ENCODE measurements around the gene UROS.

The UROS gene

GRCh38 chr10:125838802-125839575 lies 15.9 kb upstream of the UROS start:
- no peak for TF ChIP-seq CTCF (IDR thresholded peaks at IDR 0.05; ENCODE audit: low read depth, low read length, missing control alignments)
- DNase-seq (ENCODE audit: extremely low read depth, low read depth): no peak
- no peak overlapping the region for H3K4me3 ChIP-seq (replicated peaks; ENCODE audit: low read depth, low read length)

GRCh38 chr10:125836746-125837145 lies 13.7 kb upstream of the UROS start:
- H3K4me3 ChIP-seq (replicated peaks; ENCODE audit: low read depth, low read length): no peak overlapping the region
- DNase-seq (ENCODE audit: extremely low read depth, low read depth): no peak
- no peak for TF ChIP-seq CTCF (IDR thresholded peaks at IDR 0.05; ENCODE audit: low read depth, low read length, missing control alignments)

GRCh38 chr10:125828311-125828710 lies 5.3 kb upstream of the UROS start:
- H3K4me3 ChIP-seq (replicated peaks; ENCODE audit: low read depth, low read length): no peak overlapping the region
- no peak for TF ChIP-seq CTCF (IDR thresholded peaks at IDR 0.05; ENCODE audit: low read depth, low read length, missing control alignments)
- no peak for DNase-seq (ENCODE audit: extremely low read depth, low read depth)

GRCh38 chr10:125827133-125827532 lies 4.1 kb upstream of the UROS start:
- TF ChIP-seq CTCF (IDR thresholded peaks at IDR 0.05; ENCODE audit: low read depth, low read length, missing control alignments): no peak
- DNase-seq (ENCODE audit: extremely low read depth, low read depth): no peak
- H3K4me3 ChIP-seq (replicated peaks; ENCODE audit: low read depth, low read length): no peak overlapping the region

GRCh38 chr10:125824736-125825135 lies 1.7 kb upstream of the UROS start:
- peak; percentile 11 for DNase-seq (ENCODE audit: extremely low read depth, low read depth)
- no peak for TF ChIP-seq CTCF (IDR thresholded peaks at IDR 0.05; ENCODE audit: low read depth, low read length, missing control alignments)
- peak overlapping the region; percentile 97 for H3K4me3 ChIP-seq (replicated peaks; ENCODE audit: low read depth, low read length)

- H3K4me3 ChIP-seq (replicated peaks; ENCODE audit: low read depth, low read length): peak overlapping the region; percentile 97
- no peak for TF ChIP-seq CTCF (IDR thresholded peaks at IDR 0.05; ENCODE audit: low read depth, low read length, missing control alignments)
- DNase-seq (ENCODE audit: extremely low read depth, low read depth): no peak
Observed at GRCh38 chr10:125823663-125824251, 699 bp upstream of the UROS start.

Data from HFF-Myc (cell line).